Activated T-helper 17 cell treated with anti-CD3 and anti-CD28 coated beads, Interleukin-2, amount 50 U/mL, for 72 hours (primary cell): ENCODE results near the gene SLC52A3. TPM values are rescaled to one million over a fixed set of nuclear protein-coding genes. Genes with fewer than 3 reads are reported as not detected.
"Not testable (repeated sequence)": the region's sequence is repeated elsewhere in the genome, so short reads cannot be mapped to it uniquely, and the experiment has no call there.

Experiments used
- ATAC-seq: fragments of 150-1000 bp; cut with Tn5 transposase; replicated peaks from 2 replicates; pipeline ENCODE4 v1.10.0; 2021; ENCODE audit warnings: mild to moderate bottlenecking, moderate library complexity
- H3K27ac Mint-ChIP-seq: one replicate; pipeline ENCODE4 v1.8.0; 2022; ENCODE audit warnings: mixed read lengths
- H3K27me3 Mint-ChIP-seq: one replicate; pipeline ENCODE4 v1.8.0; 2022; ENCODE audit warnings: mixed read lengths
- H3K36me3 Mint-ChIP-seq: one replicate; pipeline ENCODE4 v1.8.0; 2022; ENCODE audit warnings: low read depth, mild to moderate bottlenecking, mixed read lengths
- H3K4me1 Mint-ChIP-seq: one replicate; pipeline ENCODE4 v1.8.0; 2022; ENCODE audit warnings: mixed read lengths
- H3K4me3 Mint-ChIP-seq: one replicate; pipeline ENCODE4 v1.8.0; 2022; ENCODE audit warnings: mild to moderate bottlenecking, mixed read lengths
- H3K9me3 Mint-ChIP-seq: one replicate; pipeline ENCODE4 v1.8.0; 2022; ENCODE audit warnings: mixed read lengths
- total RNA-seq, 2 donors: library from RNA; stranded (reverse); gene quantifications; one replicate each; pipeline ENCODE4 v1.2.3, GENCODE V29; 2022

SLC52A3 gene
- total RNA-seq, 2 donors from 2014 or later, result not detected

DNA sequence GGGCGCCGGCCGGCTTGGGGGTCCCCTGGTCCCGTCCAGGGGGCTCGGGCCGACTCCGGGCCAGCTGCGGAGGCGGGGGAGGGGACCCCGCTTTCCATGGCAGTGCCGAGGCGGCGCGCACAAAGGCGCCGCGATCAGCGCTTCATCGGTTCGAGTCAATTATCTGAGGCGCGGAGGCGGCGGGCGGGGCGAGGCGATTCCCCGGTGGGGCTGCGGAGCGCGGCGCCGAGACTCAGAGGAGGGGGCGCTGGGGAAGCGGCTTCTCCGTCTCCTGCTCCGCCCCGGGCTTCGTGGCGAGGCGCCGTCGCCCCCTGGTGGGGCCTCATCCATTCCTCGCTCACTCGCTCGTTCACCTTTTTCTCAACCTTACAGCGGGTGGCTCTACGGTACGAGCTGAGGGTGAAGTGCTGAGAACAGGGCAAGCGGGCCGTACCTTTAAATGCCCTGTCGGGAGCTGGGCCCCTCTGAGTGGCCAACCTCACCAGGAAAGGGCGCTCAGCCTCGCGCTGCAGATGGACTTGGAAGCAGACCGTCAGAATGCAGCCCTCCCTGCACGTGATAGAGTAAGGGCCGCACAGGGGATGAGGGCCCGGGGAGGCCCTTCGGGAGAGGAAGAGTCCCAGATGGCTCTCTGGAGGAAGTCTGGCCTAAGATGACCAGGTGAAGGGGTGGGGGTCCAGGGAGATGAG is 39.9 kb downstream of the SLC52A3 start:
- peak; percentile 44 for ATAC-seq
- Mint-ChIP-seq H3K36me3 (no peaks in the 10 kb centered on the region), H3K4me3 (no peak overlapping the region), H3K9me3 (no peaks in the 10 kb centered on the region), H3K4me1 (no peaks in the 10 kb centered on the region), H3K27me3 (peaks cover 46% of the 10 kb centered on the region), H3K27ac (no peak overlapping the region)

DNA sequence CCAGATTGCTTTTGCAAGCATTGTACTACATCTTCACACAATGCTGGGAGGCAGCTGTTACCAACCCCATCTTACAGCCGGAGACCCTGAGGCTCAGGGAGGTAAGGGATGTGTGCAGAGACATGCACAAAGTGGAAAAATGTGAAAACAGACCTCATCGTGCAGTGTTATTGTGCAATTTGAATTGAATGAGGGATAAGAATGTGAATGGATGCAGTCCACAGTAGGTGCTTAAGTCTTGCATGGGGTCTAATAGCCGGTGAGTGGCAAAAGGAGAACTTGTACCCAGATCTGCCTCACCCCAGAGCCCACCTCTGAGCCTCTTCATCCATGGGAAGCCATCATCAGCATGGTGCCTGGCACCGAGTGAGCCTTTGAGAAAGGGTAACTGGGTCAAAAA is 42.1 kb downstream of the SLC52A3 start:
- H3K9me3 Mint-ChIP-seq, result no peaks in the 10 kb centered on the region
- H3K36me3 Mint-ChIP-seq, result no peaks in the 10 kb centered on the region
- no peak for ATAC-seq
- no peak overlapping the region for H3K4me3 Mint-ChIP-seq
- H3K27me3 Mint-ChIP-seq, result peaks cover 52% of the 10 kb centered on the region
- H3K4me1 Mint-ChIP-seq, result no peaks in the 10 kb centered on the region
- H3K27ac Mint-ChIP-seq, result no peak overlapping the region

GRCh38 chr20:725491-725890 is 42.8 kb downstream of the SLC52A3 start:
- ATAC-seq, result no peak
- Mint-ChIP-seq H3K27ac (no peak overlapping the region), H3K27me3 (peaks cover 52% of the 10 kb centered on the region), H3K4me1 (no peaks in the 10 kb centered on the region), H3K4me3 (no peak overlapping the region), H3K36me3 (no peaks in the 10 kb centered on the region), H3K9me3 (no peaks in the 10 kb centered on the region)

DNA sequence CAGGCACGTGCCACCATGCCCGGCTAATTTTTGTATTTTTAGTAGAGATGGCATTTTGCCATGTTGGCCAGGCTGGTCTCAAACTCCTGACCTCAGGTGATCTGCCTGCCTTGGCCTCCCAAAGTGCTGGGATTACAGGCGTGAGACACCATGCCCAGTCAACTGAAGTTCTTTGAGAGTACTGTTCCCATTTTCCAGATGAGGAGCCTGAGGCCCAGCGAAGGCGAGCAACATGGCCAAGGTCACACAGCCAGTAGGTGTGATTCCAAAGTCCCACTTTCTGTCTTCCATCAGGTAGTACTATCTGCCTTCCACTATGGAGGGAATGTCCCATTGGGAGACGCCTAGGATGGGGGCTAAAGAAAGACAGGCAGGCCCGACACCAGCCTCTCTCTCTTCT is 43.5 kb downstream of the SLC52A3 start:
- H3K27me3 Mint-ChIP-seq, result peaks cover 52% of the 10 kb centered on the region
- ATAC-seq, H3K9me3 Mint-ChIP-seq, H3K4me1 Mint-ChIP-seq, H3K4me3 Mint-ChIP-seq, H3K36me3 Mint-ChIP-seq, H3K27ac Mint-ChIP-seq: not testable (repeated sequence)

DNA sequence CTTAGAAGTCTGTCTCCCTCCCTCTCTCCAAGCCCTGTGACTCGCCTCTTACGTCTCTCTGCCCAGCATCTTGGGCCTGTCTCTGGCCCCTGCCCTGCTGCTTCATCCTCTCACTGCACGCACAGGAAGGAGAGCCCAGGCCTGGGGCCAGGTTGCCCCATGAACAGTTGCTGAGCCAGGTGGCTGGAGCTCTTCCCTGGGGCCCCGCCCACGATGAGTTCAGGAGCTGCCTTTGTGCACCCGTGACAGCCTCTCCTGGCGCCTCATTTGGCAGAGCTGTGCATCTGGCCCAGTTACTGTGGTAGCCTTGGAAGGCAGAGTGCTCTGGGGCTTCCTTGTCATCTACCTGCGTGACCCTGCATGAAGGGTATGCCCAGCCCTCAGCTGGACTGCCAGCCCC is 44.5 kb downstream of the SLC52A3 start:
- no peaks in the 10 kb centered on the region for H3K4me1 Mint-ChIP-seq
- H3K36me3 Mint-ChIP-seq, result no peaks in the 10 kb centered on the region
- H3K9me3 Mint-ChIP-seq, result no peaks in the 10 kb centered on the region
- H3K27ac Mint-ChIP-seq, result no peak overlapping the region
- no peak overlapping the region for H3K4me3 Mint-ChIP-seq
- ATAC-seq, result no peak
- H3K27me3 Mint-ChIP-seq, result peaks cover 50% of the 10 kb centered on the region

- no peak overlapping the region for H3K27ac Mint-ChIP-seq
- H3K4me1 Mint-ChIP-seq, result no peaks in the 10 kb centered on the region
- no peaks in the 10 kb centered on the region for H3K9me3 Mint-ChIP-seq
- no peak overlapping the region for H3K4me3 Mint-ChIP-seq
- ATAC-seq, result no peak
- H3K36me3 Mint-ChIP-seq, result no peaks in the 10 kb centered on the region
- H3K27me3 Mint-ChIP-seq, result peaks cover 50% of the 10 kb centered on the region
Observed at GRCh38 chr20:722822-723644, 45.3 kb downstream of the SLC52A3 start.

DNA sequence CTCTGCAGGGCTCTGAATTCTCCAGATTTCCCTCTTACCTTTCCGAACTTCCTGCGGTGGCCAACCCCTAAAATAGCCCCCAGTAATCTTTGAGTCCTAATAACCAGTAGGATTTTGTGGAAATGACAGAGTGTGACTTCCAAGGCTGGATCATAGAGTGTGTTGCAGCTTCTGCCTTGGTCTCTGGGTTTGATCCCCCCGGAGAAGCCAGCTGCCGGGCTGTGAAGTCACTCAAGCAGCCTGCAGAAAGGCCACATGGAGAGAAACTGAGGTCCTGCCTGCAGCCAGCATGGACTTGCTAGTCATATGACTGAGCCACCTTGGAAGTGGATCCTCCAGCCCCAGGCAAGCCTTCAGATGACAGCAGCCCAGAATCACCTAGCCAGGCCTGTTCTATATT is 46.4 kb downstream of the SLC52A3 start:
- ATAC-seq, result no peak
- Mint-ChIP-seq H3K36me3 (no peaks in the 10 kb centered on the region), H3K27me3 (peaks cover 51% of the 10 kb centered on the region), H3K4me3 (no peak overlapping the region), H3K27ac (no peak overlapping the region), H3K9me3 (no peaks in the 10 kb centered on the region), H3K4me1 (no peaks in the 10 kb centered on the region)

DNA sequence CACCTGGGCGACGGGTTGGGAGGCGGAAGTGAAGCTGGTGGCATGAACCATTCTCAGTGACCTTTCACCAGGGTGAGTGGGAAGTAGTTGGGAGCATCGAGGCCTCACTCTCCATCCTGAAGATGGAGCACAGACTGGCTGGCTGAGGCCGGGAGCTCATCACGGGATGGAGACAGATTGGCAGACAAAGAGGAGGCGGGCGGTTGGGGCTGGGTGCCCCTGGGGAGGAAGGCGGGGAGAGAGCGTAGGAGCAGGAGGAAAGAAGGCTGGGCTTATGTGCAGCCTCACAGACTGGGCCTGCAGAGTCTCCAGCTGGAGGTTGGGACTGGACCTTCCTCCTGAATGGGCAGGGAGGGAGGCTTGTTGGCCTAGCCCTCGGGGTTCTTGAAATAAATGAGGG is 48.5 kb downstream of the SLC52A3 start:
- peaks cover 41% of the 10 kb centered on the region for H3K27me3 Mint-ChIP-seq
- no peaks in the 10 kb centered on the region for H3K36me3 Mint-ChIP-seq
- no peak for ATAC-seq
- no peaks in the 10 kb centered on the region for H3K9me3 Mint-ChIP-seq
- no peaks in the 10 kb centered on the region for H3K4me1 Mint-ChIP-seq
- H3K27ac Mint-ChIP-seq, result no peak overlapping the region
- H3K4me3 Mint-ChIP-seq, result no peak overlapping the region

GRCh38 chr20:719068-719467 is 49.2 kb downstream of the SLC52A3 start:
- Mint-ChIP-seq H3K4me3 (no peak overlapping the region), H3K27ac (no peak overlapping the region), H3K9me3 (no peaks in the 10 kb centered on the region), H3K27me3 (peaks cover 39% of the 10 kb centered on the region), H3K36me3 (no peaks in the 10 kb centered on the region), H3K4me1 (no peaks in the 10 kb centered on the region)
- ATAC-seq, result no peak

DNA sequence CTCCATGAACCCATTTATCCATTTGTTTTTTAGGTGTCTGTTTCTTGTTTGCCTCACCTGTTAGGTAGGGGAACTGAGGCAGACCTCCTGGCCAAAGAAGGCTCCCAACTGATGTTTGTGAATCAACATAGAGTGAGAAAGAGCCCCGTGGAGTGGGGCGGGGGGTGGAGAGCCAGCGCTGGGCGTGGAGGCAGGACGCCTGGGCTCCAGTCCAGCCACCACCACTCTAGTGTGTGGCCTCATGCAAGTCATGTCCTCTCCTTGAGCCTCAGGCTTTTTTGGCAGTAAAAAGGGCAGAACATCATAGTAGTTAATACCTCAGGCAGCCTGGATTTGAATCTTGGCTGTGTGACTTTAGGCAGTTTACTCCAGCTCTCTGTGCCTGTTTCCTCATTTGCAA is 50.5 kb downstream of the SLC52A3 start:
- no peak overlapping the region for H3K27ac Mint-ChIP-seq
- no peak for ATAC-seq
- no peak overlapping the region for H3K4me3 Mint-ChIP-seq
- no peaks in the 10 kb centered on the region for H3K36me3 Mint-ChIP-seq
- H3K4me1 Mint-ChIP-seq, result no peaks in the 10 kb centered on the region
- peaks cover 35% of the 10 kb centered on the region for H3K27me3 Mint-ChIP-seq
- H3K9me3 Mint-ChIP-seq, result no peaks in the 10 kb centered on the region

- Mint-ChIP-seq H3K27ac (no peak overlapping the region), H3K4me1 (no peaks in the 10 kb centered on the region), H3K36me3 (no peaks in the 10 kb centered on the region), H3K9me3 (no peaks in the 10 kb centered on the region), H3K4me3 (no peak overlapping the region), H3K27me3 (peaks cover 35% of the 10 kb centered on the region)
- no peak for ATAC-seq
Observed at GRCh38 chr20:717271-717670, 51.0 kb downstream of the SLC52A3 start.

DNA sequence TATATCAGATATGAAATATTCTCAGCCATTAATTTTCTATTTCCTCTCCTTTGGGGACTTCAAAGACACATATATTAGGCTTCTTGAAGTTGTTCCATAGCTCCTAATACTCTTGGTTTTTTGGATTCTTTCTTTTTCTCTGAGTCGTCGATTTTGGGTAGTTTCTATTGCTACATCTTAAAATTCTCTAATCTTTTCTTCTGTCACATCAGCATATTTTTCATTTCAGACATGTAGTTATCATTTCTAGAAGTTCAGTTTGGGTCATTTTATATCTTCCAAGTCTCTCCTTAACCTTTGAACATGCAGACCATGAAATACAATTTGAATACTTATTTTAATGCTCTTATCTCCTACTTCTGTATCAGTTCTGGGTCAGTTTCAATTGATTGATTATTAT is 53.8 kb downstream of the SLC52A3 start:
- H3K9me3 Mint-ChIP-seq, result no peaks in the 10 kb centered on the region
- no peak overlapping the region for H3K4me3 Mint-ChIP-seq
- ATAC-seq, result no peak
- no peaks in the 10 kb centered on the region for H3K36me3 Mint-ChIP-seq
- H3K4me1 Mint-ChIP-seq, result no peaks in the 10 kb centered on the region
- peaks cover 32% of the 10 kb centered on the region for H3K27me3 Mint-ChIP-seq
- no peak overlapping the region for H3K27ac Mint-ChIP-seq

DNA sequence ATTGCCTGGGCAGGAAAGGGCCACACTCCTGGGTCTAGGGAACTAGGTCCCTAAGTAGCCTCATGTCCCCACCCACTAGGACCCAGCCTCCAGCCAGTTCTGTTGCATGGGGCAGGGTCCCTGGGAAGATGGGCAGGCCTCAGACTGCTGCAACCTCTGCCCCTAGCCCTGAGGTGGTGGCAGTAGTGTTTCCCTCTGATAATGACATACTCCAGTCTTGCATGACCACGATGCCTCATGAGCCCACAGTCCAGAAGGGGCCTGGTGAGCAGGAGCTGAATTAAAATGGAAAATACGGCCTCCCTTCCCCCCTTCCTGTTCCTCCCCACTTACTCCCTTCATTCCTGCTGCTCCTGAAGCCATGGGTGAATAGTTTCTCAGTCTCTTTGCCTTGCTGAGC is 56.7 kb downstream of the SLC52A3 start:
- H3K4me3 Mint-ChIP-seq, result no peak overlapping the region
- peaks cover 29% of the 10 kb centered on the region for H3K27me3 Mint-ChIP-seq
- ATAC-seq, result no peak
- no peaks in the 10 kb centered on the region for H3K4me1 Mint-ChIP-seq
- H3K9me3 Mint-ChIP-seq, result no peaks in the 10 kb centered on the region
- H3K36me3 Mint-ChIP-seq, result no peaks in the 10 kb centered on the region
- no peak overlapping the region for H3K27ac Mint-ChIP-seq

- peaks cover 30% of the 10 kb centered on the region for H3K27me3 Mint-ChIP-seq
- no peaks in the 10 kb centered on the region for H3K4me1 Mint-ChIP-seq
- ATAC-seq, result no peak
- no peak overlapping the region for H3K4me3 Mint-ChIP-seq
- no peak overlapping the region for H3K27ac Mint-ChIP-seq
- no peaks in the 10 kb centered on the region for H3K36me3 Mint-ChIP-seq
- H3K9me3 Mint-ChIP-seq, result no peaks in the 10 kb centered on the region
Observed at GRCh38 chr20:710780-711450, 57.4 kb downstream of the SLC52A3 start.
